Neural cell (in vitro differentiated cells): Measurements from ENCODE around the gene LUC7L. TPM values are rescaled to one million over a fixed set of nuclear protein-coding genes. Genes with fewer than 3 reads are reported as not detected.

Source experiments
- H2AFZ ChIP-seq: fragments of 200-600, 300-800 bp; sonication (generic), shearing (Covaris generic); 2 replicates; pipeline ENCODE4 v1.6.0; 2014; ENCODE audit warnings: low read depth, mild to moderate bottlenecking, antibody characterized with exemption, low read length, moderate library complexity
- H3F3A ChIP-seq: fragments of 200-600 bp; shearing (Covaris generic); 2 replicates; pipeline ENCODE4 v1.6.1; 2016; ENCODE audit warnings: mild to moderate bottlenecking, moderate library complexity, mixed read lengths, antibody characterized with exemption, low read length; ENCODE audit not compliant: insufficient read depth, poor library complexity, severe bottlenecking
- H3K27ac ChIP-seq: fragments of 200-600, 300-800 bp; sonication (generic), shearing (Covaris generic); 2 replicates; pipeline ENCODE4 v1.5.1; 2014; ENCODE audit warnings: mild to moderate bottlenecking, low read length, moderate library complexity
- H3K27me3 ChIP-seq: fragments of 300-800, 200-600 bp; sonication (generic), shearing (Covaris generic); 2 replicates; pipeline ENCODE4 v1.6.0; 2014; ENCODE audit warnings: mild to moderate bottlenecking, low read depth, low read length, moderate library complexity; ENCODE audit not compliant: insufficient read depth
- H3K36me3 ChIP-seq: fragments of 300-800, 200-600 bp; sonication (generic), shearing (Covaris generic); 2 replicates; pipeline ENCODE4 v1.5.1; 2014; ENCODE audit warnings: mild to moderate bottlenecking, antibody characterized with exemption, low read length, moderate library complexity; ENCODE audit not compliant: insufficient read depth
- H3K4me2 ChIP-seq: fragments of 300-800, 200-600 bp; sonication (generic), shearing (Covaris generic); 2 replicates; pipeline ENCODE4 v1.6.0; 2014; ENCODE audit warnings: mild to moderate bottlenecking, low read length
- H3K4me3 ChIP-seq: fragments of 300-800, 200-600 bp; sonication (generic), shearing (Covaris generic); 2 replicates; pipeline ENCODE4 v1.5.1; 2014; ENCODE audit warnings: mild to moderate bottlenecking, low read length, moderate library complexity
- H3K79me2 ChIP-seq: fragments of 200-600 bp; shearing (Covaris generic); replicated peaks from 2 replicates; pipeline ENCODE4 v1.6.0; 2014; ENCODE audit warnings: mild to moderate bottlenecking, low read length, moderate library complexity; ENCODE audit not compliant: insufficient read depth
- H3K9ac ChIP-seq: fragments of 300-800, 200-600 bp; sonication (generic), shearing (Covaris generic); 2 replicates; pipeline ENCODE4 v1.6.1; 2016; ENCODE audit warnings: mild to moderate bottlenecking, low read length, mixed read lengths
- H3K9me2 ChIP-seq: fragments of 200-600 bp; shearing (Covaris generic); 2 replicates; pipeline ENCODE4 v1.6.1; 2016; ENCODE audit warnings: mild to moderate bottlenecking, low read length, mixed read lengths; ENCODE audit not compliant: insufficient read depth
- H3K9me3 ChIP-seq: fragments of 200-600, 300-800 bp; sonication (generic), shearing (Covaris generic); 2 replicates; pipeline ENCODE4 v1.6.1; 2016; ENCODE audit warnings: mild to moderate bottlenecking, mixed run types, low read length, moderate library complexity, mixed read lengths
- H4K20me1 ChIP-seq: fragments of 200-600 bp; shearing (Covaris generic); 2 replicates; pipeline ENCODE4 v1.6.1; 2016; ENCODE audit warnings: mild to moderate bottlenecking, mixed run types; ENCODE audit not compliant: insufficient read depth
- EZH2 ChIP-seq: fragments of 200-600, 300-800 bp; shearing (Covaris generic), sonication (generic); IDR thresholded peaks from 2 replicates; pipeline ENCODE4 v1.6.1; 2014; ENCODE audit warnings: antibody characterized with exemption, low read length, borderline replicate concordance, mild to moderate bottlenecking; ENCODE audit not compliant: insufficient read depth, poor library complexity, severe bottlenecking
- MXI1 ChIP-seq: fragments of 450-650 bp; conservative IDR thresholded peaks from 2 replicates; pipeline ENCODE4 v1.6.1; 2014; ENCODE audit warnings: antibody characterized with exemption, mild to moderate bottlenecking; ENCODE audit not compliant: poor library complexity, severe bottlenecking
- POLR2AphosphoS5 ChIP-seq: IDR thresholded peaks from 2 replicates; pipeline ENCODE4 v1.6.1; 2012
- RAD21 ChIP-seq: fragments of 450-650 bp; conservative IDR thresholded peaks from 2 replicates; pipeline ENCODE4 v1.6.1; 2014; ENCODE audit warnings: antibody characterized with exemption, mild to moderate bottlenecking, moderate library complexity
- REST ChIP-seq: IDR thresholded peaks from 2 replicates; pipeline ENCODE4 v1.6.1; 2012; ENCODE audit warnings: borderline replicate concordance
- SMC3 ChIP-seq: fragments of 450-650 bp; conservative IDR thresholded peaks from 2 replicates; pipeline ENCODE4 v1.6.1; 2014; ENCODE audit warnings: antibody characterized with exemption, mild to moderate bottlenecking, moderate library complexity; ENCODE audit not compliant: poor library complexity
- TAF1 ChIP-seq: IDR thresholded peaks from 2 replicates; pipeline ENCODE4 v1.6.1; 2012; ENCODE audit warnings: low read depth
- polyA plus RNA-seq: library from polyadenylated mRNA; depleted of rRNA; stranded (reverse); fragments of >200 nt; gene quantifications from 2 replicates; pipeline ENCODE4 v1.2.3, GENCODE V29; 2014

The LUC7L gene
- polyA plus RNA-seq, 1 donor from 2014 or later = 564 TPM

- H3K27me3 ChIP-seq = peaks cover 62% of the 10 kb centered on the region
- H3K36me3 ChIP-seq = no peaks in the 10 kb centered on the region
- H3K9me3 ChIP-seq = no peaks in the 10 kb centered on the region
- no peak overlapping the region for H3K4me3 ChIP-seq
- no peaks in the 10 kb centered on the region for H3K79me2 ChIP-seq
- TF ChIP-seq EZH2 (no peak), REST (no peak), SMC3 (no peak)
- H3K9ac ChIP-seq = no peak overlapping the region
- no peak overlapping the region for H2AFZ ChIP-seq
- no peaks in the 10 kb centered on the region for H3K9me2 ChIP-seq
- no peak overlapping the region for H3K4me2 ChIP-seq
- no peak overlapping the region for H3K27ac ChIP-seq
- H4K20me1 ChIP-seq = no peaks in the 10 kb centered on the region
- no peaks in the 10 kb centered on the region for H3F3A ChIP-seq
These were observed 70.0 kb downstream of the LUC7L start for GRCh38 chr16:159136-159849.

- Histone ChIP-seq H3K79me2 (no peaks in the 10 kb centered on the region), H3K36me3 (no peaks in the 10 kb centered on the region), H3K9me2 (no peaks in the 10 kb centered on the region), H3K4me3 (peak overlapping the region; percentile 63), H3K9ac (peak overlapping the region; percentile 42), H2AFZ (no peak overlapping the region), H3K4me2 (no peak overlapping the region), H3K27me3 (peaks cover 48% of the 10 kb centered on the region), H3K9me3 (no peaks in the 10 kb centered on the region), H3F3A (no peaks in the 10 kb centered on the region), H4K20me1 (no peaks in the 10 kb centered on the region), H3K27ac (no peak overlapping the region)
- TF ChIP-seq POLR2AphosphoS5 (no peak), RAD21 (no peak), MXI1 (no peak), EZH2 (no peak), REST (no peak), TAF1 (no peak)
These were observed 74.2 kb downstream of the LUC7L start for GRCh38 chr16:155031-155398.
